Astrocyte (in vitro differentiated cells and primary cell): ENCODE measurements around the gene SATB1. TPM values are rescaled to one million over a fixed set of nuclear protein-coding genes. Genes with fewer than 3 reads are reported as not detected.

Experiments used
- DNase-seq: peaks from one replicate; pipeline ENCODE4 v3.0.0-alpha.2; 2010; ENCODE audit warnings: low read depth
- FAIRE-seq: peaks from 2 replicates; lab custom pipeline; 2011; peaks lifted over from hg19 to GRCh38; lab: Jason Lieb, UNC
- H2AFZ ChIP-seq: 2 replicates; pipeline ENCODE4 v1.6.0; 2012; ENCODE audit warnings: low read depth, low read length, inconsistent platforms
- H3K27ac ChIP-seq: 2 replicates; pipeline ENCODE4 v1.5.1; 2011; ENCODE audit warnings: low read depth, low read length, inconsistent platforms
- H3K27me3 ChIP-seq: 2 replicates; pipeline ENCODE4 v1.6.0; 2011; ENCODE audit warnings: low read length, inconsistent platforms; ENCODE audit not compliant: insufficient read depth
- H3K36me3 ChIP-seq: 2 replicates; pipeline ENCODE4 v1.5.1; 2011; ENCODE audit warnings: low read length, inconsistent platforms; ENCODE audit not compliant: insufficient read depth
- H3K4me1 ChIP-seq: 2 replicates; pipeline ENCODE4 v1.5.1; 2011; ENCODE audit warnings: low read length, inconsistent platforms; ENCODE audit not compliant: insufficient read depth
- H3K4me2 ChIP-seq: 2 replicates; pipeline ENCODE4 v1.6.0; 2012; ENCODE audit warnings: low read length, inconsistent platforms
- H3K4me3 ChIP-seq: 2 replicates; pipeline ENCODE4 v1.5.1; 2011; ENCODE audit warnings: low read depth, mild to moderate bottlenecking, low read length, inconsistent platforms; ENCODE audit not compliant: insufficient read depth
- H3K79me2 ChIP-seq: 2 replicates; pipeline ENCODE4 v1.6.0; 2012; ENCODE audit warnings: mild to moderate bottlenecking, low read length, inconsistent platforms; ENCODE audit not compliant: insufficient read depth
- H3K9ac ChIP-seq: 2 replicates; pipeline ENCODE4 v1.6.0; 2012; ENCODE audit warnings: mild to moderate bottlenecking, low read length, inconsistent platforms
- H3K9me3 ChIP-seq: 2 replicates; pipeline ENCODE4 v1.5.1; 2012; ENCODE audit warnings: low read depth, mild to moderate bottlenecking, low read length, inconsistent platforms; ENCODE audit not compliant: insufficient read depth
- H4K20me1 ChIP-seq: 2 replicates; pipeline ENCODE4 v1.6.0; 2012; ENCODE audit warnings: low read length, inconsistent platforms; ENCODE audit not compliant: insufficient read depth
- H3K27ac Mint-ChIP-seq: one replicate; pipeline ENCODE4 v1.8.0; 2021; ENCODE audit warnings: mild to moderate bottlenecking, mixed read lengths; ENCODE audit not compliant: unreplicated experiment
- H3K27me3 Mint-ChIP-seq: one replicate; pipeline ENCODE4 v1.8.0; 2021; ENCODE audit warnings: low read depth, mixed read lengths; ENCODE audit not compliant: unreplicated experiment
- H3K36me3 Mint-ChIP-seq: one replicate; pipeline ENCODE4 v1.8.0; 2021; ENCODE audit warnings: low read depth, mixed read lengths; ENCODE audit not compliant: unreplicated experiment
- H3K4me1 Mint-ChIP-seq: one replicate; pipeline ENCODE4 v1.8.0; 2021; ENCODE audit warnings: low read depth, mixed read lengths; ENCODE audit not compliant: unreplicated experiment
- H3K4me3 Mint-ChIP-seq: one replicate; pipeline ENCODE4 v1.8.0; 2021; ENCODE audit warnings: mild to moderate bottlenecking, moderate library complexity, mixed read lengths; ENCODE audit not compliant: unreplicated experiment
- H3K9me3 Mint-ChIP-seq: one replicate; pipeline ENCODE4 v1.8.0; 2021; ENCODE audit warnings: mild to moderate bottlenecking, mixed read lengths; ENCODE audit not compliant: unreplicated experiment
- CTCF ChIP-seq: IDR thresholded peaks from 2 replicates; pipeline ENCODE4 v1.5.1; 2011; ENCODE audit warnings: low read depth, mild to moderate bottlenecking, inconsistent platforms, low read length, moderate library complexity; ENCODE audit not compliant: insufficient read depth
- EZH2 ChIP-seq: IDR thresholded peaks from 2 replicates; pipeline ENCODE4 v1.6.1; 2012; ENCODE audit warnings: mild to moderate bottlenecking, low read length, inconsistent platforms; ENCODE audit not compliant: insufficient read depth
- total RNA-seq: library from RNA; stranded (reverse); gene quantifications from 2 replicates; pipeline ENCODE4 v1.2.1, GENCODE V29; 2021

The SATB1 gene
- total RNA-seq, 1 donor from 2014 or later, result 18.0 TPM

- Mint-ChIP-seq H3K36me3 (no peaks in the 10 kb centered on the region), H3K27me3 (no peaks in the 10 kb centered on the region), H3K4me3 (no peak overlapping the region), H3K27ac (no peak overlapping the region), H3K9me3 (no peaks in the 10 kb centered on the region), H3K4me1 (no peaks in the 10 kb centered on the region)
- no peaks in the 10 kb centered on the region for H3K27me3 ChIP-seq
- no peaks in the 10 kb centered on the region for H3K79me2 ChIP-seq
- H3K9ac ChIP-seq, result no peak overlapping the region
- H3K36me3 ChIP-seq, result no peaks in the 10 kb centered on the region
- DNase-seq (no peak), FAIRE-seq (no peak)
- H3K4me1 ChIP-seq, result no peaks in the 10 kb centered on the region
- no peaks in the 10 kb centered on the region for H4K20me1 ChIP-seq
- TF ChIP-seq EZH2, result no peak
- TF ChIP-seq CTCF, result no peak
- no peak overlapping the region for H3K27ac ChIP-seq
- H2AFZ ChIP-seq, result no peak overlapping the region
- H3K4me3 ChIP-seq, result no peak overlapping the region
- no peak overlapping the region for H3K4me2 ChIP-seq
- H3K9me3 ChIP-seq, result no peaks in the 10 kb centered on the region
Observed at GRCh38 chr3:18402239-18402799, 22.8 kb downstream of the SATB1 start.

- DNase-seq (no peak), FAIRE-seq (no peak)
- Histone ChIP-seq H3K4me1 (no peaks in the 10 kb centered on the region), H3K4me2 (no peak overlapping the region), H4K20me1 (no peaks in the 10 kb centered on the region), H3K36me3 (no peaks in the 10 kb centered on the region), H2AFZ (no peak overlapping the region), H3K9me3 (no peaks in the 10 kb centered on the region), H3K4me3 (no peak overlapping the region), H3K27me3 (no peaks in the 10 kb centered on the region), H3K9ac (no peak overlapping the region), H3K79me2 (no peaks in the 10 kb centered on the region), H3K27ac (no peak overlapping the region)
- no peak overlapping the region for H3K27ac Mint-ChIP-seq
- H3K27me3 Mint-ChIP-seq, result no peaks in the 10 kb centered on the region
- no peaks in the 10 kb centered on the region for H3K36me3 Mint-ChIP-seq
- TF ChIP-seq CTCF, result no peak
- no peak for TF ChIP-seq EZH2
- no peak overlapping the region for H3K4me3 Mint-ChIP-seq
- no peaks in the 10 kb centered on the region for H3K4me1 Mint-ChIP-seq
- no peaks in the 10 kb centered on the region for H3K9me3 Mint-ChIP-seq
Observed at GRCh38 chr3:18401300-18401961, 23.7 kb downstream of the SATB1 start.

GRCh38 chr3:18398448-18398847, 26.7 kb downstream of the SATB1 start:
- Mint-ChIP-seq H3K36me3 (peaks cover 5% of the 10 kb centered on the region), H3K4me1 (no peaks in the 10 kb centered on the region), H3K9me3 (peaks cover 3% of the 10 kb centered on the region), H3K4me3 (no peak overlapping the region), H3K27me3 (no peaks in the 10 kb centered on the region), H3K27ac (no peak overlapping the region)
- Histone ChIP-seq H3K4me2 (no peak overlapping the region), H3K27ac (no peak overlapping the region), H3K9ac (no peak overlapping the region), H2AFZ (no peak overlapping the region), H3K4me3 (no peak overlapping the region), H3K9me3 (no peaks in the 10 kb centered on the region), H3K4me1 (no peaks in the 10 kb centered on the region), H4K20me1 (no peaks in the 10 kb centered on the region), H3K79me2 (no peaks in the 10 kb centered on the region), H3K36me3 (no peaks in the 10 kb centered on the region), H3K27me3 (no peaks in the 10 kb centered on the region)
- FAIRE-seq (no peak), DNase-seq (no peak)
- TF ChIP-seq EZH2 (no peak), CTCF (no peak)
